Cardiac muscle cell (in vitro differentiated cells and primary cell): Measurements from ENCODE around the gene SAMD4A. TPM values are rescaled to one million over a fixed set of nuclear protein-coding genes. Genes with fewer than 3 reads are reported as not detected.
A peak's percentile ranks its signal among the peaks of the same experiment; 100 is the strongest.
"Not testable (repeated sequence)": the region's sequence is repeated elsewhere in the genome, so short reads cannot be mapped to it uniquely, and the experiment has no call there.

Source experiments
- DNase-seq, 2 donors: peaks; one replicate each; pipeline versions ENCODE4 v3.0.0 to v3.0.0-alpha.2; 2010 to 2017; ENCODE audit warnings: low read depth in 1 of 2, low spot score in 1 of 2
- H3K27ac ChIP-seq: fragments of 200-600 bp; sonication (generic); 2 replicates; pipeline ENCODE4 v1.5.1; 2016
- H3K27me3 ChIP-seq: fragments of 200-600 bp; sonication (generic); 2 replicates; pipeline ENCODE4 v1.6.0; 2016; ENCODE audit warnings: control low read depth
- H3K36me3 ChIP-seq: fragments of 200-600 bp; sonication (generic); 2 replicates; pipeline ENCODE4 v1.5.1; 2016; ENCODE audit warnings: control low read depth
- H3K4me1 ChIP-seq: fragments of 200-600 bp; sonication (generic); 2 replicates; pipeline ENCODE4 v1.8.1; 2017; ENCODE audit warnings: low read depth, mild to moderate bottlenecking, mixed run types
- H3K4me3 ChIP-seq: fragments of 200-600 bp; sonication (generic); 2 replicates; pipeline ENCODE4 v1.5.1; 2016; ENCODE audit warnings: mild to moderate bottlenecking
- H3K9me3 ChIP-seq: fragments of 200-600 bp; sonication (generic); 2 replicates; pipeline ENCODE4 v1.5.1; 2017; ENCODE audit warnings: low read depth, mild to moderate bottlenecking, control low read depth
- polyA plus RNA-seq: library from polyadenylated mRNA; unstranded; fragments of >200 nt; fragmentation: Nextera tagmentation; extraction: Ambion mirVana; gene quantifications from 2 replicates; pipeline ENCODE4 v1.2.1, GENCODE V29; 2016
- total RNA-seq: library from RNA; depleted of rRNA; stranded (reverse); fragments of >200 nt; gene quantifications from 2 replicates; pipeline ENCODE4 v1.2.3, GENCODE V29; 2016
- TF ChIP-seq, protein P1 (sequence below): IDR thresholded peaks from 2 replicates; pipeline ENCODE4 v1.5.1; 2012; ENCODE audit warnings: low read depth, mild to moderate bottlenecking, low read length

SAMD4A gene
- total and polyA plus RNA-seq, 2 experiments from 2014 or later: 14.4 to 60.4 TPM

DNA sequence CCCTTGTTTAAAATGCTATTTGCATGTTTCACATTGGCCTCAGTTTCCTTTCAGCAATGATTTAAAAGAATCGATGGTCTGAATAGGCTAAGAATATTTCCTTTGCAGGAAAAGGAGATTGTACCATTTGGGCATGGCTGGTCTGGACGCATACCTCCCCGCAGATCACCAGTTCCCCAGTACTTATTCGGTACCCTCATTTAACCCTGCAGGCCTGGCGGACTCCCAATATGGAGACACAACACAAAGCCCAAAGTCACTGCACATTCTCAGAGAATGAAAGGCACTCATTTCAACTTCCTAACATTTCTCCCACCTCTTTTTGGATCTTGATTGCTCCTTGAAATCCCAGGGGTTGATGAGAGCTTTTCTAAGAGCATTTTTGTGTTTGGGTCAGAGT, 182.8 kb downstream of the SAMD4A start:
- TF ChIP-seq, protein P1, sequence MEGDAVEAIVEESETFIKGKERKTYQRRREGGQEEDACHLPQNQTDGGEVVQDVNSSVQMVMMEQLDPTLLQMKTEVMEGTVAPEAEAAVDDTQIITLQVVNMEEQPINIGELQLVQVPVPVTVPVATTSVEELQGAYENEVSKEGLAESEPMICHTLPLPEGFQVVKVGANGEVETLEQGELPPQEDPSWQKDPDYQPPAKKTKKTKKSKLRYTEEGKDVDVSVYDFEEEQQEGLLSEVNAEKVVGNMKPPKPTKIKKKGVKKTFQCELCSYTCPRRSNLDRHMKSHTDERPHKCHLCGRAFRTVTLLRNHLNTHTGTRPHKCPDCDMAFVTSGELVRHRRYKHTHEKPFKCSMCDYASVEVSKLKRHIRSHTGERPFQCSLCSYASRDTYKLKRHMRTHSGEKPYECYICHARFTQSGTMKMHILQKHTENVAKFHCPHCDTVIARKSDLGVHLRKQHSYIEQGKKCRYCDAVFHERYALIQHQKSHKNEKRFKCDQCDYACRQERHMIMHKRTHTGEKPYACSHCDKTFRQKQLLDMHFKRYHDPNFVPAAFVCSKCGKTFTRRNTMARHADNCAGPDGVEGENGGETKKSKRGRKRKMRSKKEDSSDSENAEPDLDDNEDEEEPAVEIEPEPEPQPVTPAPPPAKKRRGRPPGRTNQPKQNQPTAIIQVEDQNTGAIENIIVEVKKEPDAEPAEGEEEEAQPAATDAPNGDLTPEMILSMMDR: no peak
- Histone ChIP-seq H3K4me1 (no peaks in the 10 kb centered on the region), H3K36me3 (peaks cover 18% of the 10 kb centered on the region), H3K27me3 (no peaks in the 10 kb centered on the region), H3K27ac (no peak overlapping the region), H3K4me3 (no peak overlapping the region), H3K9me3 (no peaks in the 10 kb centered on the region)
- no peak for DNase-seq

DNA sequence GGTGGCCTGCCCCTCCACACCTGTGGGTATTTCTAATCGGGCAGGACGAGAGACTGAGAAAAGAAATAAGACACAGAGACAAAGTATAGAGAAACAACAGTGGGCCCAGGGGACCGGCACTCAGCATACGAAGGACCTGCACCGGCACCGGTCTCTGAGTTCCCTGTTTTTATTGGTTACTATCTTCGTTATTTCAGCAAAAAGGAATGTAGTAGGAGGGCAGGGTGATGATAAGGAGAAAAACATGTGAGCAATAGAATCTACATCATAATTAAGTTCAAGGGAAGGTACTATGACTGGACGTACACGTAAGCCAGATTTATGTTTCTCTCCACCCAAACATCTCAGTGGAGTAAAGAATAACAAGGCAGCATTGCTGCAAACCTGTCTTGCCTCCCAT, 185.7 kb downstream of the SAMD4A start:
- H3K36me3 ChIP-seq: peaks cover 18% of the 10 kb centered on the region
- H3K4me1 ChIP-seq, H3K27ac ChIP-seq, H3K9me3 ChIP-seq, H3K4me3 ChIP-seq, H3K27me3 ChIP-seq: not testable (repeated sequence)
- DNase-seq: peak in 1 of 2 donors; percentile 20

DNA sequence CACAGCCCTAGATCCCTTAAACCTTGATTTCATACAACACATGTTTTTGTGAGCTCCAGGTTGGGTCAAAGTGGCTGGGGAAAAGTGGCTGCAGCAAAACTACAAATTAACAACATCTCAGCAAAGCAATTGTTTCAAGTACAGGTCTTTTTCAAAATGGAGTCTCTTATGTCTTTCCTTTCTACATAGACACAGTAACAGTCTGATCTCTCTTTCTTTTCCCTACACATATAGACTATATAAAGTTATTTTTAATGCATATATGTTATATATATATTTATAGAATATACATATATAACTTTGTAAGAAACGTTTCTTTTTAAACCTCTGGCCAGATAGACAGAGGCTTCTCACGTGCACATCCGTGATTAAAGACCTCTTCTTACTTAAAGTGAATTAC, 186.5 kb downstream of the SAMD4A start:
- not testable (repeated sequence) for H3K27ac ChIP-seq, H3K4me3 ChIP-seq, DNase-seq, H3K9me3 ChIP-seq, H3K27me3 ChIP-seq, H3K4me1 ChIP-seq
- H3K36me3 ChIP-seq: peaks cover 18% of the 10 kb centered on the region

DNA sequence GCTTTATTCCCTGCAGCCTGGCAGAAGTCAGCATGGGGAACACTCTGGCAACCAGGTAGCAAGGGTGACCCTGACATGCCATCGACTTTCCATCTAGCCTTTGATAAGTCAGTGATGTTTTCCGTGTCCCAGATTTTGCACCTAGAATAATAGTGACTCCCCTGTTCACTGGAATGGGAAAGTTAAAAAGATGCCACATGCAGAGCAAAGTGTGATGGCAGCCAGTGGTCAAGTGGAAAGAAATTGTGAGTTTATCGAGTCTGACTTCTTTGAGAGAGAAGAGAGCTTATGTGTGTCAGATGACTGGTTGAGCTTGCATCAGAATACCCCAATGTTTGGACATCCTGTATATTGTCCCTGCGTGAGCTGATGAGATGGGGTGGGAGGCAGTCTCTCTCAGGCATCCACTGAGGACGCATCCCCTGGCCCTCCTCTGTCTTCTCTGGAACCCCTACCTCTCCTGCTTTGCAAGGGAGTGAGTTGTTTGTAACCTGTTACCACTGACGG, 187.2 kb downstream of the SAMD4A start:
- Histone ChIP-seq H3K27me3 (no peaks in the 10 kb centered on the region), H3K9me3 (no peaks in the 10 kb centered on the region), H3K36me3 (peaks cover 18% of the 10 kb centered on the region), H3K4me1 (no peaks in the 10 kb centered on the region), H3K4me3 (no peak overlapping the region), H3K27ac (no peak overlapping the region)
- DNase-seq: no peak
- TF ChIP-seq, protein P1: no peak

DNA sequence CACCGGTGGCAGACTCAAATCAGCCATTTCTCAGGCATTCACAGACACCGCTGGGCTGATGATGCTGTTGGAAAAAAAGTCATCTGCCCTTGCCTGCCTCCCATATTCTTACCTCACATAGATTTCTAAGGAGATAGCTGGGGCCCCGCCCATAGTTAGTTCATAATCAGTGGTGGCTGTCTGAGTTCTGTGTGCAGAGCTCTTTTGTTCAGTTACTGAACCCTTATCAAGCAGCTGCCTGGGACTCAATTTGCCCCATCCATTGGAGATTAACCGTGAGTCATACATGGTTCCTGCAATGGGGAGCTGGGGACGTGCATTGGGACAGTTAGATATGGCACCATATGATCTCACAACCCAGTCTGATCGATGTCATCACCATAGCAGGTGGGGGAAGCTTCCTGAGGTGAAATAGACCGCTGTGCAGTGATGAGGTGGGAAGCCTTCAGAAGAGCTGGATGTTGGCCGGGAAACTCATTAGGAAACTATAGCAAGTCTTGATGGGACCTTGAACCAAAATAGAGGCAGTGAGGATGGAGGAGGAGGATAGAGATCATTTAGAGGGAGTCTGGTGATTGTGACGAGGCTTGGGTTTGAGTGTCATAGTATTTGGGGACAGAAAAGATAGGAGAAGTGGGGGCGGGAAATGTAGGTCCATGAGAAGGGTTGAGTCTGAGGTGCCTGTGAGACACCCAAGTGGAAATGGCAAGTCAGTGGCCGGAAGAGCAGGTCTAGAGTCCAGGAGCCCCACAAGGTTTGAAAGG, 187.9 kb downstream of the SAMD4A start:
- no peak overlapping the region for H3K4me3 ChIP-seq
- H3K36me3 ChIP-seq: peaks cover 18% of the 10 kb centered on the region
- H3K27me3 ChIP-seq: no peaks in the 10 kb centered on the region
- H3K9me3 ChIP-seq: no peaks in the 10 kb centered on the region
- no peaks in the 10 kb centered on the region for H3K4me1 ChIP-seq
- TF ChIP-seq, protein P1: no peak
- no peak for DNase-seq
- H3K27ac ChIP-seq: no peak overlapping the region

DNA sequence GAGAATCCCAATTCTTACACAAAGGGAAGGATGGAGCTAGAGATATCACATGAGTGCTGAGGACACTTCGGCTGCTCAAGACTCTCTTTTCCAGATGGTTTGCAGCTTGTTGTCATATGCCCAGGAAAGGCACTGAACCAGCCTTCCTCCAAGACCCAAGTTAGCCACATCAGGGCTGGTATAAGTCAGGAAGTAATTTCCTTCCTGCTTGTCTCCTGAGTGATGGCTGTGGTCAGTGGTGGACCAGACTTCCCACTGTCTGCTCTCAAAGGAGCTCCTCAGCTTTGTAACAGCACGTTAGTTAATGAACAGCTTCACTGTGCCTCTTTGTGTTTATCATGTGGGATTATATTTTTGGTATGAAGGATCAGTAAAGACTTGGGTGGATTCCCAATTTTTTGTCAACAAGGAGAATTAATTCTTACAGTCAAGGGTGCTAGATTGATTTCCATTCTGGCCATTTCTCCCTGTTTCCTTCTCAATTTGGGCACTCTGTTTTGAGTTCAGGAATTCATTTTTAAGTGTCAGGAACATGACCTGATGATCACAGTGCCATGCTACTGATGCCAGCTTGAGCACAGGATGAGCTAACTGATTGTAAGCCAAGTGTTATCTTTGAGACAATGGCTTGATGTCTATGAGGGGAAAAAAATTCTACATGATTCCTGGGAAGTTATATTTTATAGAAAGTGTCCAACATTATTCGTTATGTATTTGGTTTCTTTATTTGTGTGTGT, 189.9 kb downstream of the SAMD4A start:
- Histone ChIP-seq H3K4me3 (no peak overlapping the region), H3K36me3 (peaks cover 20% of the 10 kb centered on the region), H3K9me3 (no peaks in the 10 kb centered on the region), H3K27me3 (no peaks in the 10 kb centered on the region), H3K27ac (no peak overlapping the region), H3K4me1 (peaks cover 3% of the 10 kb centered on the region)
- TF ChIP-seq, protein P1: no peak
- no peak for DNase-seq
